Adrenal gland (tissue), 5 donors: ENCODE data around the gene EML1.

Experiments
- CTCF ChIP-seq, 6 experiments: fragments of 450-650 bp in 4 of 6; fragments of 200-600 bp in 2 of 6; sonication (generic) in 1 of 6; IDR thresholded peaks; 1 replicate in 5 of 6; 2 replicates in 1 of 6; pipeline versions ENCODE4 v1.5.1 to v1.8.0; 2016 to 2021; ENCODE audit warnings: antibody characterized with exemption in 6 of 6, mild to moderate bottlenecking in 2 of 6, moderate library complexity in 1 of 6
- POLR2A ChIP-seq, 2 donors: fragments of 450-650 bp; IDR thresholded peaks; one replicate each; pipeline ENCODE4 v1.6.1; 2017; ENCODE audit warnings: antibody characterized with exemption in 2 of 2, mild to moderate bottlenecking in 2 of 2, moderate library complexity in 1 of 2
- donor health status: DM: no; HTN: no; CAD: no.

GRCh38 chr14:99747167-99747566 is 46.0 kb upstream of the EML1 start:
- TF ChIP-seq POLR2A (IDR thresholded peaks at IDR 0.05) (no peak), CTCF (IDR thresholded peaks at IDR 0.05) (no peak)
